Memory B cell (primary cell): ENCODE data around the gene CDC6.

ENCODE experiments used
- ATAC-seq: fragments of 150-1000 bp; cut with Tn5 transposase; 2 replicates; pipeline ENCODE4 v1.10.0; 2021; ENCODE audit warnings: low read depth, mild to moderate bottlenecking, moderate library complexity
- DNase-seq, 2 donors: peaks; one replicate each; pipeline ENCODE4 v3.0.0; 2022; ENCODE audit warnings: low spot score in 2 of 2
- H3K27ac Mint-ChIP-seq: one replicate; pipeline ENCODE4 v1.8.0; 2022; ENCODE audit warnings: mild to moderate bottlenecking, moderate library complexity, mixed read lengths
- H3K27me3 Mint-ChIP-seq: one replicate; pipeline ENCODE4 v1.8.0; 2022; ENCODE audit warnings: mixed read lengths
- H3K36me3 Mint-ChIP-seq: one replicate; pipeline ENCODE4 v1.8.0; 2022; ENCODE audit warnings: mild to moderate bottlenecking, mixed read lengths
- H3K4me1 Mint-ChIP-seq: one replicate; pipeline ENCODE4 v1.8.0; 2022; ENCODE audit warnings: mixed read lengths
- H3K4me3 Mint-ChIP-seq: one replicate; pipeline ENCODE4 v1.8.0; 2022; ENCODE audit warnings: mild to moderate bottlenecking, moderate library complexity, mixed read lengths
- H3K9me3 Mint-ChIP-seq: one replicate; pipeline ENCODE4 v1.8.0; 2022; ENCODE audit warnings: mixed read lengths

Gene CDC6

GRCh38 chr17:40328386-40328766, 40.7 kb downstream of the CDC6 start:
- peaks cover 9% of the 10 kb centered on the region for H3K36me3 Mint-ChIP-seq
- H3K4me1 Mint-ChIP-seq, result peaks cover 69% of the 10 kb centered on the region
- ATAC-seq (no peak), DNase-seq (no peak)
- H3K27me3 Mint-ChIP-seq, result no peaks in the 10 kb centered on the region
- H3K4me3 Mint-ChIP-seq, result peak overlapping the region; percentile 43
- peak overlapping the region; percentile 100 for H3K27ac Mint-ChIP-seq
- no peaks in the 10 kb centered on the region for H3K9me3 Mint-ChIP-seq

GRCh38 chr17:40329839-40330794, 42.4 kb downstream of the CDC6 start:
- peak overlapping the region; percentile 85 for H3K27ac Mint-ChIP-seq
- peaks cover 66% of the 10 kb centered on the region for H3K4me1 Mint-ChIP-seq
- H3K36me3 Mint-ChIP-seq, result peaks cover 12% of the 10 kb centered on the region
- no peaks in the 10 kb centered on the region for H3K9me3 Mint-ChIP-seq
- ATAC-seq (peak; percentile 37), DNase-seq (no peak)
- H3K27me3 Mint-ChIP-seq, result no peaks in the 10 kb centered on the region
- peak overlapping the region; percentile 3 for H3K4me3 Mint-ChIP-seq

DNA sequence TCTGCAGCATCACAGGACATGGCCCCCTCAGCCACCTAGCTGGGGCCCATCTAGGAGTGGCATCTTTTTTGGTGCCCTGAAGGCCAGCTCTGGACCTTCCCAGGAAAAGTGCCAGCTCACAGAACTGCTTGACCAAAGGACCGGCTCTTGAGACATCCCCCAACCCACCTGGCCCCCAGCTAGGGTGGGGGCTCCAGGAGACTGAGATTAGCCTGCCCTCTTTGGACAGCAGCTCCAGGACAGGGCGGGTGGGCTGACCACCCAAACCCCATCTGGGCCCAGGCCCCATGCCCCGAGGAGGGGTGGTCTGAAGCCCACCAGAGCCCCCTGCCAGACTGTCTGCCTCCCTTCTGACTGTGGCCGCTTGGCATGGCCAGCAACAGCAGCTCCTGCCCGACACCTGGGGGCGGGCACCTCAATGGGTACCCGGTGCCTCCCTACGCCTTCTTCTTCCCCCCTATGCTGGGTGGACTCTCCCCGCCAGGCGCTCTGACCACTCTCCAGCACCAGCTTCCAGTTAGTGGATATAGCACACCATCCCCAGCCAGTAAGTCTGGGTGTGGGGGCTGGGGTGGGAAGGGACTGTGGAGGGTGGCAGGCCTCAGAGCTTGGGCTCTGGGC, 43.3 kb downstream of the CDC6 start:
- ATAC-seq (no peak), DNase-seq (no peak)
- peak overlapping the region; percentile 25 for H3K4me3 Mint-ChIP-seq
- no peaks in the 10 kb centered on the region for H3K27me3 Mint-ChIP-seq
- H3K36me3 Mint-ChIP-seq, result peaks cover 12% of the 10 kb centered on the region
- H3K27ac Mint-ChIP-seq, result peak overlapping the region; percentile 85
- no peaks in the 10 kb centered on the region for H3K9me3 Mint-ChIP-seq
- peaks cover 60% of the 10 kb centered on the region for H3K4me1 Mint-ChIP-seq

- no peak for DNase-seq
- Mint-ChIP-seq H3K4me1 (peaks cover 53% of the 10 kb centered on the region), H3K9me3 (no peaks in the 10 kb centered on the region), H3K27me3 (no peaks in the 10 kb centered on the region), H3K36me3 (peaks cover 12% of the 10 kb centered on the region), H3K27ac (peak overlapping the region; percentile 85), H3K4me3 (peak overlapping the region; percentile 25)
- no peak for ATAC-seq
Observed at GRCh38 chr17:40331743-40332641, 44.3 kb downstream of the CDC6 start.

GRCh38 chr17:40333781-40334448, 46.2 kb downstream of the CDC6 start:
- no peaks in the 10 kb centered on the region for H3K9me3 Mint-ChIP-seq
- peak overlapping the region; percentile 86 for H3K27ac Mint-ChIP-seq
- H3K4me1 Mint-ChIP-seq, result peaks cover 43% of the 10 kb centered on the region
- ATAC-seq (no peak), DNase-seq (no peak)
- peaks cover 12% of the 10 kb centered on the region for H3K36me3 Mint-ChIP-seq
- H3K4me3 Mint-ChIP-seq, result peak overlapping the region; percentile 73
- H3K27me3 Mint-ChIP-seq, result no peaks in the 10 kb centered on the region

DNA sequence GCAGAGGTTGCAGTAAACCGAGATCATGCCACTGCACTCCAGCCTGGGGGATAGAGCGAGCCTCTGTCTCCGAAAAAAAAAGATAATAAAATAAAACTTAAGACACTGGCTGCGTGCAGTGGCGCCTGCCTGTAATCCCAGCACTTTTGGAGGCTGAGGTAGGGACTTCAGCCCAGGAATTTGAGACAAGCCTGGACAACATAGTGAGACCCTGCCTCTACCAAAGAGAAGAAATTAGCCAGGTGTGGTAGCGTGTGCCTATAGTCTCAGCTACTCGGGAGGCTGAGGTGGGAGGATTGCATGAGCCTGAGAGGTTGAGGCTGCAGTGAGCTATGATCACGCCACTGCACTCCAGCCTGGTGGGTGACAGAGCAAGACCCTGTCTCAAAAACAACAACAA, 47.9 kb downstream of the CDC6 start:
- ATAC-seq (no peak), DNase-seq (no peak)
- H3K27ac Mint-ChIP-seq, result no peak overlapping the region
- peaks cover 19% of the 10 kb centered on the region for H3K36me3 Mint-ChIP-seq
- no peaks in the 10 kb centered on the region for H3K9me3 Mint-ChIP-seq
- no peak overlapping the region for H3K4me3 Mint-ChIP-seq
- H3K27me3 Mint-ChIP-seq, result no peaks in the 10 kb centered on the region
- H3K4me1 Mint-ChIP-seq, result peaks cover 45% of the 10 kb centered on the region

DNA sequence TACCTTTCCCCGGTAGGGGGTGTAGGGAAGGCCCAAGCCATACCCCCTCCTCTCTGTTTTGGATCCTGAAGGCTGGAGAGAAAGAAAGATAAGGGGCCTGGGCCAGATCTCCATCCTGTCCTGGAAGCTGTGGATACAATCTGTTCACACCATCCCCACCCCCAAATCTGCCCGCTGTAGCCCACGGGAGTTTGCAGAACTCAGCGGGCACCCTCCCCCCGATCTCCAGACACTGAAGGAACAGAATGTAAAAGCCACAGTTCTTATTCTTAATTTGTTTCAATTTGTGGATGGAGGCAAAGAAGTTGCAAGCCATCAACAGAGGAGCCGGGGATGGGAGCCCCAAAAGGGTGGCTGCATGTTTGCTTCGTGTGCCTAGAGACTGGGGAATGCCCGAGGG, 49.7 kb downstream of the CDC6 start:
- Mint-ChIP-seq H3K4me1 (peaks cover 42% of the 10 kb centered on the region), H3K27ac (peak overlapping the region; percentile 28), H3K9me3 (no peaks in the 10 kb centered on the region), H3K4me3 (no peak overlapping the region), H3K36me3 (peaks cover 16% of the 10 kb centered on the region), H3K27me3 (no peaks in the 10 kb centered on the region)
- DNase-seq (no peak), ATAC-seq (no peak)

DNA sequence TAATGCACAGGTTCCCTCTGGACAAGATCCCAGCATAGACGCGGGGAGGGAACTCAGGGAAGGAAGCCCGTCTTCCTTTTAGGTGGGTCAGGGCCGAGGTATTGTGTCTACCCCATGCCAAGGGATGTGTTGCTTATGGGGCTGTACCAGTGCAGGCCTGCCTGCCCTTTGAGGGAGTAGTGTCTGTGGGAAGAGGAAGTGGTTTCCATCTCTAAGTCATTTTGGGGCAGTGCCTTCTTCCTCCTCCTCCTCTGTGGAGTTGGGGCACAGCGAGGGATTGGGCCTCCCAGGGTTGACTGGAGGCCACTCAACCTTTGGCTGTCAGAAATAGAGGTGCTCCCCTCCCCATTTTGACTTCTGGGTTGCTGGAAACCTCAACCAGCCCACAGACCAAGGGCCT, 50.4 kb downstream of the CDC6 start:
- no peak overlapping the region for H3K4me3 Mint-ChIP-seq
- peak overlapping the region; percentile 28 for H3K27ac Mint-ChIP-seq
- DNase-seq (no peak), ATAC-seq (no peak)
- H3K27me3 Mint-ChIP-seq, result no peaks in the 10 kb centered on the region
- H3K4me1 Mint-ChIP-seq, result peaks cover 41% of the 10 kb centered on the region
- H3K36me3 Mint-ChIP-seq, result peaks cover 12% of the 10 kb centered on the region
- H3K9me3 Mint-ChIP-seq, result no peaks in the 10 kb centered on the region

GRCh38 chr17:40338941-40339649, 51.4 kb downstream of the CDC6 start:
- H3K9me3 Mint-ChIP-seq, result no peaks in the 10 kb centered on the region
- DNase-seq (no peak), ATAC-seq (no peak)
- peaks cover 12% of the 10 kb centered on the region for H3K36me3 Mint-ChIP-seq
- H3K27me3 Mint-ChIP-seq, result no peaks in the 10 kb centered on the region
- H3K27ac Mint-ChIP-seq, result peak overlapping the region; percentile 82
- H3K4me1 Mint-ChIP-seq, result peaks cover 50% of the 10 kb centered on the region
- H3K4me3 Mint-ChIP-seq, result no peak overlapping the region

GRCh38 chr17:40340327-40340726, 52.6 kb downstream of the CDC6 start:
- no peak overlapping the region for H3K4me3 Mint-ChIP-seq

DNA sequence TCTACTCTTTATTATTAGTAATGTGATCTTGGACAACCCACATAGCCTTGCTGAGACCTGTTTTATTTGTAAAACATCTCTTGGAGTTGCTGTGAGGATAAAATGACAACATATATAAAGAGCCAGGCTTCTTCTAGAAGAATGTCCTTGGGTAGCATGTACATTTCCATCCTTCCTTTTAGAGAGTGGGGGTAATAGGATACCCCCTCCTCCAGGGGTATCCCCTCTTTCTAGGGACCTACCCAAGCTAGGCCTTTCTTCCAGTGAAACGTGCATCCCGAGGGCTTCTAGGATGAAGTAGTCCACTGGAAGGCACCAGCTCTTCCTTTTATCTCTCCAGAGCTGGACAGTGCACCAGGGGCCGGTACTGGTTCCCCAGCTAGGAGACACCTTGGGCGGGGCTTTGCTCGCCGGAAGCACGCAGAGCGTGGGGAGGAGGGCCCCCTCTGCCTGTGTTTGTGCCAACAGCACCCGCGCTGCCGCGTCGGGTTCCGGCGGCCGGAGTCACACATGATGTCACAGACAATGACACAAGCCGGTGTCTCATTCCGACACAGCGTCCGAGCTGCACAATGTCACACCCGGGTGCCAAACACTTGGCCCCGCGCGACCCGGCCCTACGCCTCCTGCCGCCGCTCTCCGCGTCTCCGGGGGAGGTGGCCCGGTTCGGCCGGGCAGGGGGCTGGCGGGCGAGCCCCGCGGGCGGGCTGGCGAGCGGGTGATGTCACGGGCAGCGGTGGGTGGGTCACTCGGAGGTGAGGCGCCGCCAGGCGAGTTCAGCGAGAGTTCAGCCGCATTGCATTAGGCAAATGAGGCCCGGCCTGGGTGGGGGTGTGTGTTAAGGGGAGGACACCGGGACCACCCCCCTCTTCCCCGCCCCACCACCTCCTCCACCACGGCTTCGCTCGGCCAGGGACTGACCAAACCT, 53.5 kb downstream of the CDC6 start:
- peak; percentile 89 to 92 for DNase-seq
- Mint-ChIP-seq H3K4me1 (peaks cover 59% of the 10 kb centered on the region), H3K27ac (peak overlapping the region; percentile 82), H3K9me3 (no peaks in the 10 kb centered on the region), H3K36me3 (peaks cover 9% of the 10 kb centered on the region), H3K4me3 (peak overlapping the region; percentile 87), H3K27me3 (no peaks in the 10 kb centered on the region)
- ATAC-seq, result peak; percentile 86

More at GRCh38 chr17:40340327-40340726, 52.6 kb downstream of the CDC6 start:
- Mint-ChIP-seq H3K4me1 (peaks cover 51% of the 10 kb centered on the region), H3K27me3 (no peaks in the 10 kb centered on the region), H3K27ac (peak overlapping the region; percentile 82), H3K36me3 (peaks cover 9% of the 10 kb centered on the region), H3K9me3 (no peaks in the 10 kb centered on the region)
- no peak for ATAC-seq
- DNase-seq, result no peak

DNA sequence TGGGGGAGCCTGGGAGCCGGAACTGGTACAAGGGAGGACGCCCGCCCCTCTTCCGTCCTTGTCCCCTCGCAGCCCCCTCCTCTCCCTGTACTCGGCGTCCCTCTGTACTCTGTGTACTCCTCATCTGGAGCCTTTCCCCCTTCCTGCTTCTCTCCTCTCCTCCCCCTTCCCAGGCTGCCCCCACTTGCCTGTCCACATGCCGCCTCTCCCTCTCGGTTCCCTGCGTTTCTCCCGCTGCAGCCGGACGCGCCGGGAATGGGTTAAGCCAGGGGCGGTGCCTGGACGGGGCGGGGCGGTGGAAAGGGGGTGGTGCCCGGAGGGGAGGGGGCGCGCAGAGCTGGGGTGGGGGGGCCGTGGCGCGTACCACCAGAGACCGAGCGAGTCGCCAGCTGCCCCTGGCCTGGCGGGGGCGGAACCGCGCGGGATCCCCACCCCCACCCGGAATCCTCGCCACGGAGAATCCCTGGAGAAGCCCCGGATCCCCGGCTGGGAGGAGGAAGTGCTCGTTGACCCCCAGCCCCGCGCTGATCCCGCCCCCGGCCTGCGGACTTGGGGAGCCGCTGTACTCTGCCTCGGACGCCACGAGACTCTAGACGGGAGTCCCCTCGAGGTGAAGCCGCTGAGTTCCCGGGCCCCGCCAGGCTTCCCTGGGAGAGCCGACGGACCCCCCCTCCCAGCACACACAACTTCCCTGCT, 54.3 kb downstream of the CDC6 start:
- H3K4me1 Mint-ChIP-seq, result peaks cover 66% of the 10 kb centered on the region
- H3K4me3 Mint-ChIP-seq, result peak overlapping the region; percentile 87
- H3K36me3 Mint-ChIP-seq, result peaks cover 9% of the 10 kb centered on the region
- no peaks in the 10 kb centered on the region for H3K27me3 Mint-ChIP-seq
- peak overlapping the region; percentile 82 for H3K27ac Mint-ChIP-seq
- DNase-seq (peak in 1 of 2 donors; percentile 60), ATAC-seq (peak; percentile 4)
- H3K9me3 Mint-ChIP-seq, result no peaks in the 10 kb centered on the region
